Neuron (in vitro differentiated cells): Measurements from ENCODE around the gene SNRNP200.

Experiments
- H2AFZ ChIP-seq: one replicate; pipeline ENCODE4 v1.6.1; 2013; ENCODE audit warnings: low read depth, mild to moderate bottlenecking, inconsistent platforms, low read length, moderate library complexity
- H3K27me3 ChIP-seq: one replicate; pipeline ENCODE4 v1.6.1; 2013; ENCODE audit warnings: low read length; ENCODE audit not compliant: insufficient read depth
- H3K36me3 ChIP-seq: one replicate; pipeline ENCODE4 v1.6.1; 2013; ENCODE audit warnings: low read length; ENCODE audit not compliant: insufficient read depth
- H3K4me1 ChIP-seq: one replicate; pipeline ENCODE4 v1.6.1; 2013; ENCODE audit warnings: low read length; ENCODE audit not compliant: insufficient read depth
- H3K4me3 ChIP-seq: 2 replicates; pipeline ENCODE4 v1.5.1; 2013; ENCODE audit warnings: mild to moderate bottlenecking, low read length, moderate library complexity
- H3K9me3 ChIP-seq: one replicate; pipeline ENCODE4 v1.6.1; 2013; ENCODE audit warnings: low read length

The SNRNP200 gene

DNA sequence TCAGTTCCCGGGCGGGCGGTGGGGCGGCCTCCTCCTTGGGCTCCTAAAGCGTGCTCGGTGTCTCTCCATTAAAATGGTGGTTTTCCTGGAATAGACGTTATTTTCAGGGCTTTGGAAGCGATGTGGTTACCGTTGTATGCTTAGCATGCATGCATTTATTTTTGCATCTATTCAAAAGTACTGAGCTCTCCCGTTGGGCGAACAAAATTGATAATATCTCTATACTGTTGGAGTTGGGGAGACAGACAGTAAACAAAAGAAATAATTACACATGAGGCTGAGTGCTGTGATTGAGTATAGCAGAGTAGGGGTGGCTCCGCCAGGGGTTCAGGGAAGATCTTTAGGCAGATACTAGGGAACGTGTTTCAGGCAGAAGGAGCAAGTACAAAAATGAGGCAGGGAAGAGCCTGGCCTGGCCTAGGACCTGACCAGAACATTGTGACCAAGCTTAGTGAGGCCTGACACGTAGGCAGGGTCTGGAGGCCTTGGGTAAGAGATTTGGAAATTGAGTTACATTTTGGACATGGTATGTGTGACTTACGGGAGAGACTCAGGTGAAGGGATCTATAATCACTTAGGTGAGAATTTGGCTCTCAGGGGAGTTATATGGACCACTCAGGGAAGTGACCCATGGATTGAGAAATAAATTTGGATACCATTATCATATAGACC lies 30.9 kb upstream of the SNRNP200 start:
- Histone ChIP-seq H3K9me3 (no peaks in the 10 kb centered on the region), H3K4me3 (peak overlapping the region; percentile 81), H3K27me3 (no peaks in the 10 kb centered on the region), H2AFZ (peak overlapping the region; percentile 95), H3K4me1 (peaks cover 15% of the 10 kb centered on the region), H3K36me3 (peaks cover 3% of the 10 kb centered on the region)

DNA sequence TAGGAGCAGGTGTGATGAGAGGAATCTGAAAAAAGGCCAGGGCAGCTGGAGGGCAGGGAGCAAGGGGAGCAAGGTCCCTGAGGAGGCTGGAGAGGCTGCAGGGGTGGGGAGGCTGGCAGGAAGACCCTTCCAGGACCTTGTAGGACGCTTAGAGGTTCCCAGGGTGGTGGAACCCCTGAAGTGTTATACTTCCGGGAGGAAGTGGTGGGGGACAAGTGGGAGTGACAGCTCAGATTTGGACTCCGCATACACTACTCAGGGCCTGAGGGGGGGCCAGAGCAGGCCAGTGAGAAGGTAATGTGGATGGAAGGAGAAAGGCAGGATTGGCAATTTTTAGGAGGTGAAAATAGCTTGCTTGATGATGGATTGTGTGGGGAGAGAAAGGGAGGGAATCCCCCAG lies 28.4 kb upstream of the SNRNP200 start:
- H3K27me3 ChIP-seq = no peaks in the 10 kb centered on the region
- H2AFZ ChIP-seq = no peak overlapping the region
- H3K36me3 ChIP-seq = no peaks in the 10 kb centered on the region
- H3K9me3 ChIP-seq = no peaks in the 10 kb centered on the region
- no peak overlapping the region for H3K4me3 ChIP-seq
- peaks cover 22% of the 10 kb centered on the region for H3K4me1 ChIP-seq

DNA sequence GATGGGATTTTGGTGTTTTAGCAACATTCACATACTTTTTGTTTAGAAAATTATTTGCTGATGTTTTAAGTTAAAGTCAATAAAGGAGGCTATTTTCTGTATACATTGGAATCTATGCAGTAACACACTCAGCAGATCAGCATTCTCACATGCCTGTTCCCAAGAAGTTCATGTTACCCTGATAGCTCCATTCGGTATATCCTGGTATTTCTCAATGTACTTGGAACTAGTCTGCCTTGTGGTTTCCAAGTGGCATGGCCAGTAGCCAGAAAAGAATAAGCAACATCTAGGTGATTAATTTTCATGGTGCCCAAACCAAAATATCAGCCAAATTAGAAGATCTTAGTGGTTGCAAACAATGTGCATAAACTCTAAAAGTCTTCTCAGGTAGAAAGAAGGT lies 25.1 kb upstream of the SNRNP200 start:
- Histone ChIP-seq H3K36me3 (no peaks in the 10 kb centered on the region), H3K4me1 (peaks cover 12% of the 10 kb centered on the region), H2AFZ (no peak overlapping the region), H3K4me3 (no peak overlapping the region), H3K9me3 (no peaks in the 10 kb centered on the region), H3K27me3 (no peaks in the 10 kb centered on the region)

DNA sequence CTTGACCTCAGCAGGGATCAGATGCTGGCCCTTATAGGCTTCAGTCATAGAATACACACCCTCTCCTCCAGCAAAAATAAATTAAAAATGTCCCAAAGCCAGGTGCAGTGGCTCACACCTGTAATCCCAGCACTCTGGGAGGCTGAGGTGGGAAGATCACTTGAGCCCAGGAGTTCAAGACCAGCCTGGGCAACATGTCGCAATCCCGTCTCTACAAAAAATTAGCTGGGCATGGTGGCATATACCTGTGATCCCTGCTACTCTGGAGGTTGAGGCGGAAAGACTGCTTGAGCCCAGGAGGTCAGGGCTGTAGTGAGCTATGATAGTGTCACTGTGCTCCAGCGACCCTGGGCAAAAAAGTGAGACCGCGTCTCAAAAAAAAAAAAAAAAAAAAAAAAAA lies 24.5 kb upstream of the SNRNP200 start:
- H3K9me3 ChIP-seq = no peaks in the 10 kb centered on the region
- no peaks in the 10 kb centered on the region for H3K36me3 ChIP-seq
- no peak overlapping the region for H2AFZ ChIP-seq
- no peak overlapping the region for H3K4me3 ChIP-seq
- no peaks in the 10 kb centered on the region for H3K27me3 ChIP-seq
- peaks cover 10% of the 10 kb centered on the region for H3K4me1 ChIP-seq

DNA sequence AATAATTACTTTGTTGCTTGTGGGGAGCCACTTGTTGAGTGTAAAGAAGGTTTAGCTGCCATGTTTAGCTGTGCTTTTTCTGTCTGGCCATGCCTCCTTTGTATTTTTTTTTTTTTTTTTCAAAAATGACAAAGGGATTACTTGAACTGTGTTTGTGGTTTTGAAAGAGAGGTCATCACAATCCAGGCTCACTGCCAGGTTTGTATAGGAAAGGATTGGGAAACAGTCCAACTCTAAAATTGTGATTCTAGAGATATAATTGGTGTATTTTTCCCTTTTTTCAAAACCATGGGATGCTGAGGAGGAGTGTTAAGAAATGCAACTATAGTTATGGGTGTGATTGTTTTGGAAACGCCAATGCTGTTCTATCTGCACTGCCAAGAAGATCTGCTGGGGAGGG lies 24.1 kb upstream of the SNRNP200 start:
- H3K36me3 ChIP-seq = no peaks in the 10 kb centered on the region
- no peak overlapping the region for H2AFZ ChIP-seq
- H3K9me3 ChIP-seq = no peaks in the 10 kb centered on the region
- H3K4me1 ChIP-seq = peaks cover 7% of the 10 kb centered on the region
- H3K27me3 ChIP-seq = no peaks in the 10 kb centered on the region
- H3K4me3 ChIP-seq = no peak overlapping the region

DNA sequence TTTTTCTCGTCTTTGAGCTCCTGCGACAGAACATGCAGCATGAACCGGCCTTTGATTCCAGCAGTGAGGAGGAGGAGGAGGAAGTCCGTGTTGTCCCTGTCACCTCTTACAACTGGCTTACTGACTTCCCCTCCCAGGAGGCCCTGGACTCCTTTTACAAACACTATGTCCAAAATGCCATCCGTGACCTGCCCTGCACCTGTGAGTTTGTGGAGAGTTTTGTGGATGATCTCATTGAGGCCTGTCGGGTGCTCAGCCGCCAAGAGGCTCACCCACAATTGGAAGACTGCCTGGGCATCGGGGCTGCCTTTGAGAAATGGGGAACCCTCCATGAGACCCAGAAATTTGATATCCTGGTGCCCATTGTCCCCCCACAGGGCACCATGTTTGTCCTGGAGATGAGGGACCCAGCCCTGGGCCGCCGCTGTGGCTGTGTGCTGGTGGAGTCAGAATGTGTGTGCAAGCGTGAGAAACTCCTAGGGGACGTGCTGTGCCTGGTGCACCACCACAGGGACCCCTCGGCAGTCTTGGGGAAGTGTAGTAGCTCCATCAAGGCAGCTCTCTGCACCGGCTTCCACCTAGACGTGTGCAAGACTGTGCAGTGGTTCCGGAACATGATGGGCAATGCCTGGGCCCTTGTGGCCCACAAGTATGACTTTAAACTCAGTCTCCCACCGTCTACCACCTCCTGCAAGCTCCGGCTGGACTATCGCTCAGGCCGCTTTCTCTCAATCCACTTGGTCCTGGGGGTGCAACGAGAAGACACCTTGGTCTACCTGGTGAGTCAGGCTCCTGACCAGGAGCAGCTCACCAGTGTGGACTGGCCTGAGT lies 21.9 kb upstream of the SNRNP200 start:
- H3K36me3 ChIP-seq = no peaks in the 10 kb centered on the region

DNA sequence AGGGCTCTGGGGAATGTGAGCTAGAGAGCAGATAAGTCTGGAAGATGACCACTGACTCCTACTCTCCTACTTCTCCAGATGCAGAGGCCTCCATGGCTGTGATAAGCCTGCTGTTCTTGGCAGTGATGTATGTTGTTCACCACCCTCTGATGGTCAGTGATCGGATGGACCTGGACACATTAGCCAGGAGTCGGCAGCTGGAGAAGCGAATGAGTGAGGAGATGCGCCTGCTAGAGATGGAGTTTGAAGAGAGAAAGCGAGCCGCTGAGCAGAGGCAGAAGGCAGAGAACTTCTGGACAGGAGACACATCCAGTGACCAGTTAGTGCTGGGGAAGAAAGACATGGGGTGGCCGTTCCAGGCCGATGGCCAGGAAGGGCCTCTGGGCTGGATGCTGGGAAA lies 21.2 kb upstream of the SNRNP200 start:
- H3K36me3 ChIP-seq = no peaks in the 10 kb centered on the region
- no peaks in the 10 kb centered on the region for H3K27me3 ChIP-seq
- H2AFZ ChIP-seq = no peak overlapping the region
- H3K4me1 ChIP-seq = peaks cover 11% of the 10 kb centered on the region
- no peaks in the 10 kb centered on the region for H3K9me3 ChIP-seq
- H3K4me3 ChIP-seq = no peak overlapping the region

More for the DNA sequence above, 21.9 kb upstream of the SNRNP200 start:
- H3K9me3 ChIP-seq = no peaks in the 10 kb centered on the region
- H3K27me3 ChIP-seq = no peaks in the 10 kb centered on the region
- no peak overlapping the region for H2AFZ ChIP-seq
- no peak overlapping the region for H3K4me3 ChIP-seq
- H3K4me1 ChIP-seq = peaks cover 8% of the 10 kb centered on the region

DNA sequence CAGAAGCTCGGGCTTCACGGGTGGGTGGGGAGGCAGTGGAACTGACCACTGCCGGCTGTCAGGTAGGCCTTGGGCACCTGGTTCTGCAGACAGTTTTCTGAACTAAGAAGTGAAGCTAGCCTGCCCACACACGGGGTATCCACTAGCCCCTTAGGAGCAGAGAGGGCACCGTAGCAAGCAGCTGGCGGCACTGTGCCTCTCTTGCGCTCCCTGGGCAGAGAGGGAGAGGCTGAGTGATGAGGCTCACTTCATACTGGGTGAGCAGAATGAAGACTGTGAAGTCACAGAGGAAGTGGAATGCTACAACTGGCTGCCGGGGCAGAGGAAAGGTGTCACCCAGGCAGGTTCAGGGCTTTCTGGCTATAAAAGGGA lies 20.5 kb upstream of the SNRNP200 start:
- Histone ChIP-seq H3K27me3 (no peaks in the 10 kb centered on the region), H3K9me3 (no peaks in the 10 kb centered on the region), H2AFZ (no peak overlapping the region), H3K36me3 (no peaks in the 10 kb centered on the region), H3K4me3 (no peak overlapping the region), H3K4me1 (peaks cover 14% of the 10 kb centered on the region)

DNA sequence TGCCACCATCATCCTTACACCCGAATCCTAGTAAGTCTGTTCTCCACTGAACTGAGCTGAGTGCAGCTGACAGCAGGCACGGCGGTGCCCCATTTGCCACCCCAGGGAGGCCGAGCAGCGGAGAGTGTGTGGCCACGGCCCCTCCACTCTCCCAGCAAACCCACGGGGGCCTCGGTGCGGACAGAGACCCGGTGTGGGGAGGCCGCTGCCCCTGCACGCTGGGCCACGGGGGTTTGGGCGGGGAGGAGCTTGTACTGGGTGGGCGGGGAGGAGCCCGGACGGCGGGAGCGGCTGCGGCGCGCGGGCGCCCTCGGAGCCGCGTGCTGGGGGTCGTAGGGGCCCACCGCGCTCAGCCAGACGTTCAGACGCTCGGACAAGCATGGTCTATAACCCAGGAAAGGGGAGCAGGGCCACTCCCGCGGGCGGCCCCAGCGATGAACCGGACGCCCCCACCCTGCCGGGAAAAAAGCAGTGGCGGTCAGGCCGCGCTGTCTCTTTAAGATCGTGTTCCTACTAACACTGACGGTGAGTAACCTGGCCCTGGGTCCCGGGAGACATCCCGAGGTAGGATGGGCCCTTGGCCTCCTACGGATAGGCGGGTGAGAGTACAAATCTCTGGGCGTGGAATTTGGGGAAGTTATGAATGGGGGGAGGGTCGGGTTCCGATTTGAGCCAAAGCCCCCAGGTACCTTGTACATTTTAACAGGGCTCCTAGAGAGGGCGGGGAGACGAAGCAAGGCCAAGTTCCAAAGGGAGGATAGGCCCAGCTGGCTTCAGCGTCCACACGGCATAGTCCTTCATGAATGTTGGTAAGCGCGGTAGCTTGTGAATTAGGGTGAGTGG lies 19.9 kb upstream of the SNRNP200 start, which contains the start of gene ITPRIPL1:
ITPRIPL1 (plus strand) TSS at position 277 of the 843 bp plus-strand sequence; CDS start at position 800, 523 bp downstream.
- Histone ChIP-seq H3K27me3 (no peaks in the 10 kb centered on the region), H3K36me3 (no peaks in the 10 kb centered on the region)

DNA sequence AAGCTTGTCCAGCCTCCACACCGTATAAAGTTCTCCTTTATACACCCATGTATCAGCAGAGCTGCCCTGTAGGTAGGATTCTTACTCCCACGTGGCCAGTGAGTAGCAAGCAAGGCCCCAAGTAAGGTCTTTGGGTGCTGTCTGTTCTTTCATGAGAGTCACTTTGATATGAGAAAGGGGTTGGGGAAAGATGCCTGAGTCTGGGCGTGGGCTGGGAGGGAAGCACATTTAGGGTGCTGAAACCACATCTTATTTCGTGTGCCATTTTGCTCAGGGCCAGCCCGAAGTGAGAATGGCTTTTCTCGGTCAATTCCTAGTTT lies 19.3 kb upstream of the SNRNP200 start:
- no peak overlapping the region for H3K4me3 ChIP-seq
- no peak overlapping the region for H2AFZ ChIP-seq
- no peaks in the 10 kb centered on the region for H3K9me3 ChIP-seq
- H3K27me3 ChIP-seq = no peaks in the 10 kb centered on the region
- peaks cover 15% of the 10 kb centered on the region for H3K4me1 ChIP-seq
- H3K36me3 ChIP-seq = no peaks in the 10 kb centered on the region

More for the DNA sequence above, 19.9 kb upstream of the SNRNP200 start, which contains the start of gene ITPRIPL1:
- no peaks in the 10 kb centered on the region for H3K9me3 ChIP-seq
- H3K4me3 ChIP-seq = no peak within 1 kb of the TSS
- no peak within 1 kb of the TSS for H2AFZ ChIP-seq
- H3K4me1 ChIP-seq = peaks cover 16% of the 10 kb centered on the region

DNA sequence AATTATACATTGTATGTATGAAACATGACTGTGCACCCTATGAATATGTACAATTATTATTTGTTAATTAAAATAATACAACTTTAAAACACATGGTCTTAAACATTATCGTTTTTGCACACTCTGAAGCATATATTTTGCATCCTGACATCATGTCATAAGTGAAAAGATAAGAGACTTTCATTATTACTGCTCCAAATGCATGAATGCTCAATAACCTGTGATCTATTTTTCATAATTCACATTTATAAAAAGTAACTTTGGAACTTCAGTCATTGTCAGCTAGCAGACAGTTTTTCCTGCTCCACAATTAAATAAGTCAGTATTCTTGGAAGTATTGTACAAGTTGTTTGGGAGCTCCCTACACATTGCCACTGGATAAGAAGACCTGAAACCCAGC lies 18.5 kb upstream of the SNRNP200 start:
- no peak overlapping the region for H2AFZ ChIP-seq
- peaks cover 10% of the 10 kb centered on the region for H3K4me1 ChIP-seq
- H3K27me3 ChIP-seq = no peaks in the 10 kb centered on the region
- no peaks in the 10 kb centered on the region for H3K36me3 ChIP-seq
- no peaks in the 10 kb centered on the region for H3K9me3 ChIP-seq
- H3K4me3 ChIP-seq = no peak overlapping the region

DNA sequence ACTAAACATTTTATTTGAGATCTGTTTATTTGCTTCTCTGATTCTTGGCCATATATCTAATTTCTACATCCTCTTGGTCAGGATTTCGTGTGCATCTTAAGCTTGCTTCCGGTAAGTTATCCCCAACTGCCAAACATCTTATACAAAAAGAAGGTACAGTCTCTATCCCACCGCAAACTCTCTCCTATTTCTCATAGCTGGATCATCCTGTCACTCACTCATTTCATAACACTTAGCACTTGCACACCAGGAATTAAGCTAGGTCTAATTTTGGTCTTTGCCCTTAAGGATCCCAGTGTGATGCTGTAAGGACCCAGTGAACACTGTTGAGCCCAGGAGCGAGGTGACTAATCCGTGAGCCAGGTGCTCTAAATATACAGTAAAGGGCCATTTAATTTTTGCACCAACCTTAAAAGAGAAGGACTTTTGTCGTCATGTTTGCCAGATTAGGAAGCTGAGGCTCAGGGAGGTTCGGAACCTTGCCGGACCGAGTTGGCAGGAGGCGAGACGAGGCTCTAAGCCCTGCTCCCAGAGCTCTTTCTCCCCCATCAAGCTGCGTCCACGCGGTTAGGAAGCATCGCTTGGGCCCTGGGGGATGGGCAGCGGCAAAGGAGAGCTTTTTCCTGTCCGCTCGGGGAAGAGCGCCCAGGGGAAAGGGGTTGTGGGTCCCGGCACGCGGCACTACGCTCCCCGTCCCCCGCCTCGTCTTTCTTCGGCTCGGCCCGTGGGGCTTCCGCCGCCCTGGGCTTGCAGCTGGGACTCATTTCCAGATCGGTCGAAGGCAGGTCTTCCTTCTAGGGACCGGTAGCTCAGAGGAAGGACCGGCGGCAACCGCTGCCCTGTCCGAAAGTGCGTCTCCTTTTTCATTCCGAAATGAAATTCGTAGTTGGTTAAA lies 15.6 kb upstream of the SNRNP200 start:
- Histone ChIP-seq H3K36me3 (no peaks in the 10 kb centered on the region), H3K4me3 (peak overlapping the region; percentile 57), H3K27me3 (no peaks in the 10 kb centered on the region), H2AFZ (peak overlapping the region; percentile 99), H3K9me3 (no peaks in the 10 kb centered on the region), H3K4me1 (peaks cover 13% of the 10 kb centered on the region)
